ENCODE results near the gene AMPH.

DNA sequence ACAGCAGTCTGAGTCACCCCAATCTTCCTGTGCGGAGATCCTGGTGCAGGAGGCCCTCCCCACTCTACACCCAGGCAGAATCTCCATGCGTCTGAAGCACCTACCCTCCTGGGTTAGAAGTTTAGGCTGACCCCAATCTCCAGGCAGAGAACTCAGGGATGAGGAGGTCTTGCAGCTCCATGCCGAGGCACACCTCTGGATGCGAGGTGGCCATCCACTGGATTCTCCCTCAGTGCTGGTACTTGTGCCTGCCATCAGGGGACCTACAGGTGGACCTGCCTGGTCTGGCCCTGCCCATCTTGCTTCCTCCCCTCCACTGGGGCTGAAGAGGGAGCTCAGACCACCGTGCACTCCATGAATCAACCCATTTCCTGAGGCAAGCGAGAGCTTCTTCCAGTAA is 28.8 kb upstream of the AMPH start:
- TF ChIP-seq, protein P1, sequence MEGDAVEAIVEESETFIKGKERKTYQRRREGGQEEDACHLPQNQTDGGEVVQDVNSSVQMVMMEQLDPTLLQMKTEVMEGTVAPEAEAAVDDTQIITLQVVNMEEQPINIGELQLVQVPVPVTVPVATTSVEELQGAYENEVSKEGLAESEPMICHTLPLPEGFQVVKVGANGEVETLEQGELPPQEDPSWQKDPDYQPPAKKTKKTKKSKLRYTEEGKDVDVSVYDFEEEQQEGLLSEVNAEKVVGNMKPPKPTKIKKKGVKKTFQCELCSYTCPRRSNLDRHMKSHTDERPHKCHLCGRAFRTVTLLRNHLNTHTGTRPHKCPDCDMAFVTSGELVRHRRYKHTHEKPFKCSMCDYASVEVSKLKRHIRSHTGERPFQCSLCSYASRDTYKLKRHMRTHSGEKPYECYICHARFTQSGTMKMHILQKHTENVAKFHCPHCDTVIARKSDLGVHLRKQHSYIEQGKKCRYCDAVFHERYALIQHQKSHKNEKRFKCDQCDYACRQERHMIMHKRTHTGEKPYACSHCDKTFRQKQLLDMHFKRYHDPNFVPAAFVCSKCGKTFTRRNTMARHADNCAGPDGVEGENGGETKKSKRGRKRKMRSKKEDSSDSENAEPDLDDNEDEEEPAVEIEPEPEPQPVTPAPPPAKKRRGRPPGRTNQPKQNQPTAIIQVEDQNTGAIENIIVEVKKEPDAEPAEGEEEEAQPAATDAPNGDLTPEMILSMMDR (IDR thresholded peaks at IDR 0.05; ENCODE audit: low read depth, low read length), result no peak
- no peak for TF ChIP-seq EZH2phosphoT487 (IDR thresholded peaks at IDR 0.05; ENCODE audit: low read depth)
